Memory B cell (primary cell): ENCODE results near the gene WDR62.

ENCODE experiments used
- ATAC-seq: fragments of 150-1000 bp; cut with Tn5 transposase; 2 replicates; pipeline ENCODE4 v1.10.0; 2021; ENCODE audit warnings: low read depth, mild to moderate bottlenecking, moderate library complexity
- DNase-seq, 2 donors: peaks; one replicate each; pipeline ENCODE4 v3.0.0; 2022; ENCODE audit warnings: low spot score in 2 of 2
- H3K27ac Mint-ChIP-seq: one replicate; pipeline ENCODE4 v1.8.0; 2022; ENCODE audit warnings: mild to moderate bottlenecking, moderate library complexity, mixed read lengths
- H3K27me3 Mint-ChIP-seq: one replicate; pipeline ENCODE4 v1.8.0; 2022; ENCODE audit warnings: mixed read lengths
- H3K36me3 Mint-ChIP-seq: one replicate; pipeline ENCODE4 v1.8.0; 2022; ENCODE audit warnings: mild to moderate bottlenecking, mixed read lengths
- H3K4me1 Mint-ChIP-seq: one replicate; pipeline ENCODE4 v1.8.0; 2022; ENCODE audit warnings: mixed read lengths
- H3K4me3 Mint-ChIP-seq: one replicate; pipeline ENCODE4 v1.8.0; 2022; ENCODE audit warnings: mild to moderate bottlenecking, moderate library complexity, mixed read lengths
- H3K9me3 Mint-ChIP-seq: one replicate; pipeline ENCODE4 v1.8.0; 2022; ENCODE audit warnings: mixed read lengths

WDR62 gene

GRCh38 chr19:36101550-36102327 lies 47.0 kb downstream of the WDR62 start:
- Mint-ChIP-seq H3K4me3 (no peak overlapping the region), H3K4me1 (peaks cover 4% of the 10 kb centered on the region), H3K36me3 (peaks cover 2% of the 10 kb centered on the region), H3K27ac (no peak overlapping the region), H3K9me3 (no peaks in the 10 kb centered on the region), H3K27me3 (no peaks in the 10 kb centered on the region)
- DNase-seq (no peak), ATAC-seq (no peak)

- no peaks in the 10 kb centered on the region for H3K27me3 Mint-ChIP-seq
- no peak overlapping the region for H3K4me3 Mint-ChIP-seq
- peaks cover 4% of the 10 kb centered on the region for H3K4me1 Mint-ChIP-seq
- DNase-seq (no peak), ATAC-seq (no peak)
- no peaks in the 10 kb centered on the region for H3K9me3 Mint-ChIP-seq
- peaks cover 4% of the 10 kb centered on the region for H3K36me3 Mint-ChIP-seq
- H3K27ac Mint-ChIP-seq, result no peak overlapping the region
Observed at GRCh38 chr19:36103040-36103626, 48.4 kb downstream of the WDR62 start.

- H3K27me3 Mint-ChIP-seq, result no peaks in the 10 kb centered on the region
- H3K9me3 Mint-ChIP-seq, result no peaks in the 10 kb centered on the region
- no peak for DNase-seq
- H3K27ac Mint-ChIP-seq, result no peak overlapping the region
- H3K4me1 Mint-ChIP-seq, result peaks cover 4% of the 10 kb centered on the region
- H3K36me3 Mint-ChIP-seq, result peaks cover 4% of the 10 kb centered on the region
- no peak for ATAC-seq
- no peak overlapping the region for H3K4me3 Mint-ChIP-seq
Observed at GRCh38 chr19:36103842-36104552, 49.3 kb downstream of the WDR62 start.

GRCh38 chr19:36106441-36106840 lies 51.7 kb downstream of the WDR62 start:
- no peak for DNase-seq
- H3K4me1 Mint-ChIP-seq, result no peaks in the 10 kb centered on the region
- ATAC-seq, result no peak
- no peaks in the 10 kb centered on the region for H3K27me3 Mint-ChIP-seq
- no peaks in the 10 kb centered on the region for H3K9me3 Mint-ChIP-seq
- H3K27ac Mint-ChIP-seq, result no peak overlapping the region
- no peak overlapping the region for H3K4me3 Mint-ChIP-seq
- H3K36me3 Mint-ChIP-seq, result peaks cover 4% of the 10 kb centered on the region

- Mint-ChIP-seq H3K36me3 (peaks cover 4% of the 10 kb centered on the region), H3K4me3 (no peak overlapping the region), H3K4me1 (no peaks in the 10 kb centered on the region), H3K9me3 (no peaks in the 10 kb centered on the region), H3K27me3 (no peaks in the 10 kb centered on the region), H3K27ac (no peak overlapping the region)
- no peak for DNase-seq
- no peak for ATAC-seq
Observed at GRCh38 chr19:36106991-36107390, 52.3 kb downstream of the WDR62 start.

GRCh38 chr19:36108684-36109083 lies 54.0 kb downstream of the WDR62 start:
- peaks cover 7% of the 10 kb centered on the region for H3K4me1 Mint-ChIP-seq
- H3K4me3 Mint-ChIP-seq, result no peak overlapping the region
- DNase-seq (no peak), ATAC-seq (no peak)
- H3K9me3 Mint-ChIP-seq, result no peaks in the 10 kb centered on the region
- H3K27me3 Mint-ChIP-seq, result no peaks in the 10 kb centered on the region
- peaks cover 9% of the 10 kb centered on the region for H3K36me3 Mint-ChIP-seq
- H3K27ac Mint-ChIP-seq, result no peak overlapping the region

GRCh38 chr19:36110487-36111199 lies 55.9 kb downstream of the WDR62 start, which contains the start of gene OVOL3:
TSS of gene OVOL3 (plus strand) at chr19:36111143. CDS start at chr19:36111203, 60 bp downstream.
- Mint-ChIP-seq H3K27ac (no peak within 1 kb of the TSS), H3K4me1 (peaks cover 12% of the 10 kb centered on the region), H3K36me3 (peaks cover 9% of the 10 kb centered on the region), H3K27me3 (no peaks in the 10 kb centered on the region), H3K4me3 (no peak within 1 kb of the TSS), H3K9me3 (no peaks in the 10 kb centered on the region)
- ATAC-seq, result no peak
- no peak for DNase-seq

- H3K36me3 Mint-ChIP-seq, result peaks cover 9% of the 10 kb centered on the region
- H3K27ac Mint-ChIP-seq, result no peak overlapping the region
- no peaks in the 10 kb centered on the region for H3K27me3 Mint-ChIP-seq
- H3K9me3 Mint-ChIP-seq, result no peaks in the 10 kb centered on the region
- H3K4me3 Mint-ChIP-seq, result no peak overlapping the region
- ATAC-seq, result no peak
- no peak for DNase-seq
- peaks cover 15% of the 10 kb centered on the region for H3K4me1 Mint-ChIP-seq
Observed at GRCh38 chr19:36111200-36111539, 56.5 kb downstream of the WDR62 start.

- Mint-ChIP-seq H3K4me1 (peaks cover 21% of the 10 kb centered on the region), H3K27ac (no peak overlapping the region), H3K9me3 (no peaks in the 10 kb centered on the region), H3K36me3 (peaks cover 10% of the 10 kb centered on the region), H3K4me3 (peak overlapping the region; percentile 45), H3K27me3 (no peaks in the 10 kb centered on the region)
- DNase-seq (no peak), ATAC-seq (no peak)
Observed at GRCh38 chr19:36112678-36113077, 58.0 kb downstream of the WDR62 start.

GRCh38 chr19:36113425-36113824 lies 58.7 kb downstream of the WDR62 start:
- H3K27ac Mint-ChIP-seq, result no peak overlapping the region
- H3K9me3 Mint-ChIP-seq, result no peaks in the 10 kb centered on the region
- no peaks in the 10 kb centered on the region for H3K27me3 Mint-ChIP-seq
- DNase-seq (no peak), ATAC-seq (no peak)
- H3K36me3 Mint-ChIP-seq, result peaks cover 13% of the 10 kb centered on the region
- H3K4me1 Mint-ChIP-seq, result peaks cover 25% of the 10 kb centered on the region
- H3K4me3 Mint-ChIP-seq, result peak overlapping the region; percentile 92

GRCh38 chr19:36113894-36114720 lies 59.4 kb downstream of the WDR62 start:
- ATAC-seq (no peak), DNase-seq (peak; percentile 16 to 22)
- H3K36me3 Mint-ChIP-seq, result peaks cover 13% of the 10 kb centered on the region
- peak overlapping the region; percentile 98 for H3K27ac Mint-ChIP-seq
- H3K9me3 Mint-ChIP-seq, result no peaks in the 10 kb centered on the region
- peaks cover 25% of the 10 kb centered on the region for H3K4me1 Mint-ChIP-seq
- no peaks in the 10 kb centered on the region for H3K27me3 Mint-ChIP-seq
- H3K4me3 Mint-ChIP-seq, result peak overlapping the region; percentile 92

- peaks cover 14% of the 10 kb centered on the region for H3K36me3 Mint-ChIP-seq
- no peaks in the 10 kb centered on the region for H3K27me3 Mint-ChIP-seq
- peak; percentile 96 to 97 for DNase-seq
- peaks cover 25% of the 10 kb centered on the region for H3K4me1 Mint-ChIP-seq
- ATAC-seq, result peak; percentile 79
- H3K4me3 Mint-ChIP-seq, result peak within 1 kb of the TSS; percentile 92
- no peaks in the 10 kb centered on the region for H3K9me3 Mint-ChIP-seq
- peak within 1 kb of the TSS; percentile 98 for H3K27ac Mint-ChIP-seq
Observed at GRCh38 chr19:36114721-36115452, 60.2 kb downstream of the WDR62 start, which contains the start of gene POLR2I. TSS of gene POLR2I (minus strand) at chr19:36114875. CDS start at chr19:36114856, 19 bp downstream.
